ENCODE results near the gene TMEM238. TPM values are rescaled to one million over a fixed set of nuclear protein-coding genes. Genes with fewer than 3 reads are reported as not detected.
A peak's percentile ranks its signal among the peaks of the same experiment; 100 is the strongest.

The TMEM238 gene
- total RNA-seq = 1 to 10 TPM; 2.9 to 5.1 (median 4.0) TPM
- 1.3 TPM for total RNA-seq (2013)

GRCh38 chr19:55384131-55384919 is at the start of gene TMEM238:
Gene TMEM238, minus strand, starts transcription at chr19:55384292. Its CDS starts 33 bp downstream, at chr19:55384259.
- no peaks in the 10 kb centered on the region for H3K9me3 Mint-ChIP-seq
- Histone ChIP-seq H3K27ac (ENCODE audit: low read length) (peak within 1 kb of the TSS; percentile 94), H3K27me3 (ENCODE audit: control insufficient read depth, insufficient read depth, low read length) (no peaks in the 10 kb centered on the region), H3K4me3 (ENCODE audit: low read length) (peak within 1 kb of the TSS; percentile 72), H3K4me1 (ENCODE audit: control insufficient read depth, insufficient read depth, low read length) (peaks cover 50% of the 10 kb centered on the region), H3K36me3 (ENCODE audit: control insufficient read depth, insufficient read depth, low read length) (peaks cover 26% of the 10 kb centered on the region), H3K9me3 (ENCODE audit: control insufficient read depth, insufficient read depth, low read length) (no peaks in the 10 kb centered on the region)
- no peaks in the 10 kb centered on the region for H3K27me3 Mint-ChIP-seq (ENCODE audit: low read depth in 2 of 2)
- ATAC-seq (no peak), DNase-seq (peak in 1 of 2 donors; percentile 54)
- H3K4me3 Mint-ChIP-seq = peak within 1 kb of the TSS; percentile 97
- peaks cover 49 to 65% of the 10 kb centered on the region in 2 donors for H3K4me1 Mint-ChIP-seq
- TF ChIP-seq CTCF (IDR thresholded peaks at IDR 0.05) = no peak
- H3K36me3 Mint-ChIP-seq = no peaks in the 10 kb centered on the region
- intact Hi-C loops (cut with micrococcal nuclease) = loop anchor here (2.0 kb wide), 2 partner anchors 24 to 84 kb away; no protein-coding TSS in a partner anchor
- H3K27ac Mint-ChIP-seq = peak within 1 kb of the TSS; percentile 94 to 100
- WGBS (ENCODE audit: insufficient coverage) = 15% methylated on average over 72 of the region's 72 CpGs

GRCh38 chr19:55433292-55433691 is 49.2 kb upstream of the TMEM238 start:
- no peak for ATAC-seq
- no peaks in the 10 kb centered on the region for H3K9me3 Mint-ChIP-seq
- Histone ChIP-seq H3K27ac (ENCODE audit: low read length) (no peak overlapping the region), H3K4me1 (ENCODE audit: control insufficient read depth, insufficient read depth, low read length) (no peaks in the 10 kb centered on the region), H3K36me3 (ENCODE audit: control insufficient read depth, insufficient read depth, low read length) (no peaks in the 10 kb centered on the region), H3K4me3 (ENCODE audit: low read length) (no peak overlapping the region), H3K9me3 (ENCODE audit: control insufficient read depth, insufficient read depth, low read length) (no peaks in the 10 kb centered on the region), H3K27me3 (ENCODE audit: control insufficient read depth, insufficient read depth, low read length) (peaks cover 18% of the 10 kb centered on the region)
- no peak overlapping the region for H3K27ac Mint-ChIP-seq
- no peaks in the 10 kb centered on the region for H3K36me3 Mint-ChIP-seq
- H3K4me1 Mint-ChIP-seq = peaks cover 0 to 6% of the 10 kb centered on the region in 2 donors
- intact Hi-C loops (cut with micrococcal nuclease) = no loop called here
- no peak overlapping the region for H3K4me3 Mint-ChIP-seq
- DNase-seq = no peak
- WGBS (ENCODE audit: insufficient coverage) = 16% methylated on average over 48 of the region's 48 CpGs
- peaks cover 27 to 36% of the 10 kb centered on the region in 2 donors for H3K27me3 Mint-ChIP-seq (ENCODE audit: low read depth in 2 of 2)
- no peak for TF ChIP-seq CTCF (IDR thresholded peaks at IDR 0.05)

GRCh38 chr19:55432241-55432959 is 48.3 kb upstream of the TMEM238 start:
- H3K27me3 ChIP-seq (ENCODE audit: control insufficient read depth, insufficient read depth, low read length) = peaks cover 15% of the 10 kb centered on the region
- H3K4me3 Mint-ChIP-seq = no peak overlapping the region
- no peak overlapping the region for H3K4me3 ChIP-seq (ENCODE audit: low read length)
- 90% methylated on average over 14 of the region's 14 CpGs for WGBS (ENCODE audit: insufficient coverage)
- H3K9me3 ChIP-seq (ENCODE audit: control insufficient read depth, insufficient read depth, low read length) = no peaks in the 10 kb centered on the region
- no peaks in the 10 kb centered on the region for H3K4me1 ChIP-seq (ENCODE audit: control insufficient read depth, insufficient read depth, low read length)
- intact Hi-C loops (cut with micrococcal nuclease) = no loop called here
- no peak for TF ChIP-seq CTCF (IDR thresholded peaks at IDR 0.05)
- no peak overlapping the region for H3K27ac Mint-ChIP-seq
- H3K4me1 Mint-ChIP-seq = peaks cover 0 to 5% of the 10 kb centered on the region in 2 donors
- H3K36me3 Mint-ChIP-seq = no peaks in the 10 kb centered on the region
- no peaks in the 10 kb centered on the region for H3K36me3 ChIP-seq (ENCODE audit: control insufficient read depth, insufficient read depth, low read length)
- H3K27me3 Mint-ChIP-seq (ENCODE audit: low read depth in 2 of 2) = peaks cover 25 to 35% of the 10 kb centered on the region in 2 donors
- DNase-seq (no peak), ATAC-seq (no peak)
- H3K9me3 Mint-ChIP-seq = no peaks in the 10 kb centered on the region
- no peak overlapping the region for H3K27ac ChIP-seq (ENCODE audit: low read length)
